ENCODE data around the gene CENPO.

The CENPO gene

GRCh38 chr2:24857746-24858145 is 64.5 kb downstream of the CENPO start:
- no peak for DNase-seq (ENCODE audit: low read depth in 4 of 4, low spot score in 1 of 4)

GRCh38 chr2:24858996-24859395 is 65.8 kb downstream of the CENPO start:
- DNase-seq (ENCODE audit: low read depth in 4 of 4, low spot score in 1 of 4): no peak

- no peak for DNase-seq (ENCODE audit: low read depth in 4 of 4, low spot score in 1 of 4)
Observed at GRCh38 chr2:24859968-24860600, 66.9 kb downstream of the CENPO start.

GRCh38 chr2:24860631-24861030 is 67.4 kb downstream of the CENPO start:
- DNase-seq (ENCODE audit: low read depth in 4 of 4, low spot score in 1 of 4): no peak

GRCh38 chr2:24861500-24861899 is 68.3 kb downstream of the CENPO start:
- DNase-seq (ENCODE audit: low read depth in 4 of 4, low spot score in 1 of 4): no peak

- DNase-seq (ENCODE audit: low read depth in 4 of 4, low spot score in 1 of 4): no peak
Observed at GRCh38 chr2:24863641-24864040, 70.4 kb downstream of the CENPO start.

GRCh38 chr2:24866946-24867345 is 73.7 kb downstream of the CENPO start:
- DNase-seq (ENCODE audit: low read depth in 4 of 4, low spot score in 1 of 4): no peak

- DNase-seq (ENCODE audit: low read depth in 4 of 4, low spot score in 1 of 4): no peak
Observed at GRCh38 chr2:24870440-24870839, 77.2 kb downstream of the CENPO start.

- DNase-seq (ENCODE audit: low read depth in 4 of 4, low spot score in 1 of 4): no peak
Observed at GRCh38 chr2:24870891-24871705, 77.9 kb downstream of the CENPO start.

- no peak for DNase-seq (ENCODE audit: low read depth in 4 of 4, low spot score in 1 of 4)
Observed at GRCh38 chr2:24871852-24872333, 78.7 kb downstream of the CENPO start.

Measured in stimulated activated CD4-positive, alpha-beta T cell treated with anti-CD3 and anti-CD28 coated beads, Interleukin-1b, Interleukin-23, amount 100 ng/mL, for 24 hours (primary cell).